Left renal cortex interstitium (tissue), 4 donors: ENCODE measurements around the gene TBCCD1. TPM values are rescaled to one million over a fixed set of nuclear protein-coding genes. Genes with fewer than 3 reads are reported as not detected.
A peak's percentile ranks its signal among the peaks of the same experiment; 100 is the strongest.
"Not testable (repeated sequence)": the region's sequence is repeated elsewhere in the genome, so short reads cannot be mapped to it uniquely, and the experiment has no call there.

ENCODE experiments used
- DNase-seq, 4 donors: peaks; one replicate each; pipeline ENCODE4 v3.0.0-alpha.2; 2013; ENCODE audit warnings: low read depth in 4 of 4, low spot score in 2 of 4, missing footprints in 1 of 4
- polyA plus RNA-seq, 4 donors: library from polyadenylated mRNA; unstranded; fragments of 120-200 nt; gene quantifications; one replicate each; pipeline ENCODE4 v1.2.1, GENCODE V29; 2013; ENCODE audit not compliant: insufficient read length in 4 of 4

Gene TBCCD1
- polyA plus RNA-seq, 4 donors, result 19.1 to 22.8 (median 21.2) TPM

- DNase-seq, result not testable (repeated sequence)
Observed at GRCh38 chr3:186569361-186569760, 2.2 kb upstream of the TBCCD1 start.

- peak in 1 of 4 donors; percentile 36 for DNase-seq
Observed at GRCh38 chr3:186566772-186567071, 417 bp downstream of the TBCCD1 start.

DNA sequence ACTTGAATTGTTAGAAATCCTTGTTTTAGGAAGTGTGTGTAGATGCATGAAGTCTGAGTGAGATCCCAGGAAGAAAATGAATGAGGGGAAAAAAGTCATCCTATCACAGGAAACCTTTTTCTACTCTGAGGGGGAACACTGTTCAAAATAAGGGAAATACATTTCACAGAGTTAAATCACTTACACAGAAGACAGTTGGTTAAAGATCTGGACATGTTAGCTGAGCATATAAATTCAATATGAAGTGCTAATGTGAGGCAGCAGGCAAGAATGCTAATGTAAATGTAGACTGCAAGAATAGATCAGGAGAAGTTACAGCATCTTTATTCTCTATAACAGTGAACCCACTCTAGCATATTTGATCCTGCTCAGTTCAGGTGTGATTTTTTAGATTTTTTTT is 2.6 kb downstream of the TBCCD1 start:
- no peak for DNase-seq

- DNase-seq, result no peak
Observed at GRCh38 chr3:186552408-186553031, 14.6 kb downstream of the TBCCD1 start.

- no peak for DNase-seq
Observed at GRCh38 chr3:186551387-186551786, 15.8 kb downstream of the TBCCD1 start.

GRCh38 chr3:186549497-186549896 is 17.6 kb downstream of the TBCCD1 start:
- DNase-seq, result no peak

DNA sequence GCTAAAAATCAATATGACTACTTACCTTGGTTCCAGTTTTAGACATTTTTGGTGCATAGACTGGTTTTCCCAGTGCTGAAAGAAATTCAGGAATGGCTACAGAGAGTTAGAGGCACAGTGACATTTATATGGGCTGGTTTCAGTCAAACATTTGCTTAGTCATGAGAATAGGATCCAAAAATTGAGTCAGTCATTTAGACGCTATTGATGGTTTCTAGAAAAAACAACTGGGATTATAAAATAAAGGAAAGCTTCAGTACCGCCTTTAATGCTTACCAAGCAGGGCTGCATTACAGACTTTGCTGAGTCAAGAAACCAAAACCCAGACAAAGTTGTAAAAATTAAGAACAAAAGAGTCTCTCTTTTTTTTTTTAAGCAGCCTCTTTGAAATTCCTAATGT is 22.9 kb downstream of the TBCCD1 start, which contains the start of gene CRYGS:
Gene CRYGS, minus strand, starts transcription at position 100 of the 400 bp plus-strand sequence. Its CDS starts 54 bp downstream, at position 46.
- no peak for DNase-seq

- DNase-seq, result no peak
Observed at GRCh38 chr3:186540835-186541226, 26.3 kb downstream of the TBCCD1 start.

DNA sequence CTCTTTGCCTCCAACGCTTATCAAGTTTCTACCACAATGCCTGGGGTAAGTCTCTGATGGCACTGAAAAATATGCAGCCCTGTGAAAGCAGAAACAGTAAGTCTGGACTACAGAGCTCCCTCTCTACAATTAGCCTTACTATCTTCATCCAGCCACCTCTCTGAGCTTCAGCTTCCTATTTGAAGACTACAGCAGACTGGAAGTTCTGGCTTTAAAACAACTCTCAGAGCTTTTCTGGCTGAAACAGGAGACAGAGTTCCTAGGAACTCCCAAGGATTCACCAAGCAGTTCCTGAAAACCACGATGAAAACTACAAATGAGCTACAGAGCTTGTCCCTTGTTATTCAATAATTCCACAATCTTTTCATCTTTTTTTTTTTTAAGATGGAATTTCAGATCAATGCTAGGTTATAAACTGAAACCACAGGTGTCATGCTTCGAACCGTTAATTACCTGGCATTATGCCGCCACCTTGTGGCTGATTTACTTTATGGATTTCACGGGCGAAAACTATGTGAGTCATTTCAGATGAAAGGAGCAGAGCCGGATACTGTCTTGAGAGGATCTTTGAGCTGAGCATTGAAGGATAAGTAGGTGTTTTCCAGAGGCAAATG is 26.8 kb downstream of the TBCCD1 start:
- peak in 3 of 4 donors; percentile 59 to 67 (median 60) for DNase-seq

DNA sequence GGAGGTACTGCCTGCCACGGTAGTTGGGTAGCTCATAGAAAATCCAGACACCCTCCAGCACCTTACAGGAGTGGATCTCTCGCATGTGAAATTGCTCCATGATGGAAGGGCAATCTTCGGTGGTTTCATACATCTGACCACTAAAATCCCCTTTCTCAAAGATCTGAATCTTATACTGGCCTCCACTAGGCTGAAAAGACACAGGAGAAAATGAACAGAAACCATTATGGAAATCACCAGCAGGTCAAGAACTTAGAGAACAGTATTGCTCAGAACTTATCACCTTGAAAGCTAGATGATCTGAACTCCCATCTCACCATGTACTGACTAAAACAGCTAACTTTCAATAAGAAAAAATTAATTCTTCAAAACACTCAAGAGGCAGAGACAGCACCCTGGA is 28.4 kb downstream of the TBCCD1 start:
- no peak for DNase-seq

GRCh38 chr3:186536883-186537844 is 30.0 kb downstream of the TBCCD1 start:
- DNase-seq, result no peak

- no peak for DNase-seq
Observed at GRCh38 chr3:186534113-186534669, 32.9 kb downstream of the TBCCD1 start.

DNA sequence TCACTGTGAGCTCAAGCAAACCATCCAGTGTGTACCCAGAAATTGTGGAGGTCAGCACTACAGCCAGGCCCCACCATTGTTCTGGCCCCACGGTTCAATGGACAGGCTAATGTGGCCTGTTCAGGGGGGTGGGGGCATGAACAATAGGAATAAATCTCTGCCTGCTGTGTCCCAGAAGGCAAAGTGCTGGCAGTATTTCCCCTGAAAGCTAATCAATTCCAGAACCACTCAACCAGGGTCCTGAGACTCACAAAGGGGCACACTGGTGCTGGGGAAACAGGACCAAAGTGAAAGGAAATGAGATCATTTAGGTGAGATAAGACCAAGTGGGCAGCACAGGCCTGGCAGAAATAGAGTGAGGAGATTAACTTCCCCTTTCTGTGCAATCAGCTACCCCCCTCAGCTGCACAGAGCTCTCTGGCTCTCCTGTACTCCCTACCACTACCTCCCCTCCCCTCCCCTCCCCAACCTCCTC is 34.5 kb downstream of the TBCCD1 start:
- DNase-seq, result no peak

DNA sequence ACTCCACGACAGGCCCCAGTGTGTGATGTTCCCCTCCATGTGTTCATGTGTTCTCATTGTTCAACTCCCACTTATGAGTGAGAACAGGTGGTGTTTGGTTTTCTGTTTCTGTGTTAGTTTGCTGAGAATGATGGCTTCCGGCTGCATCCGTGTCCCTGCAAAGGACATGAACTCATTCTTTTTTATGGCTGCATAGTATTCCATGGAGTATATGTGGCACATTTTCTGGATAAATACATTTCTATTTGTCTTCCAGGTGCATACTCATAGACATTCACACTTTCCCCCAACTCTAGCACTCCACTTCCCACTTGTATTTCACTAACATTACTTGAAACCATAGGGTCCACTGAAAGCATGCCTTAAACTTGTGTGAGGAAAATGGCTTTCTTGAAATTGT is 35.4 kb downstream of the TBCCD1 start:
- not testable (repeated sequence) for DNase-seq

DNA sequence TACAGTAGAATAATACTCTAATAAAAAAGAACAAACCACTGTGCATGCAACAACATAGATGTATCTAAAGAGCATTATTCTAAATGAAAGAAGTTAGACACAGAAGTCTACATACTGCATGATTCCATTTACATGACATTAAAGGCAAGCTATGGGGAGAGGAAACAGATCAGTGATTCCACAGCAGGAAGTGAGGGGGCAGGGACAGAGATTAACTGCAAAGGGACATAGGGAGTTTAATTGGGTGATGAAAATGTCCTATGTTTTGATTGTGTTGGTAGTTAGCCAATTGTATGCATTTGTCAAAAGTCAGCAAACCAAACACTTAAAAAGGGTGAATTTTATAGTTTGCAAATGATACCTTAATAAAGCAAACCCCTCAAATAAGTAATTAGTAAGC is 36.7 kb downstream of the TBCCD1 start:
- no peak for DNase-seq

GRCh38 chr3:186529201-186529999 is 37.7 kb downstream of the TBCCD1 start:
- DNase-seq, result no peak

- DNase-seq, result no peak
Observed at GRCh38 chr3:186526256-186526606, 40.9 kb downstream of the TBCCD1 start.

- DNase-seq, result no peak
Observed at GRCh38 chr3:186525369-186526255, 41.5 kb downstream of the TBCCD1 start.

DNA sequence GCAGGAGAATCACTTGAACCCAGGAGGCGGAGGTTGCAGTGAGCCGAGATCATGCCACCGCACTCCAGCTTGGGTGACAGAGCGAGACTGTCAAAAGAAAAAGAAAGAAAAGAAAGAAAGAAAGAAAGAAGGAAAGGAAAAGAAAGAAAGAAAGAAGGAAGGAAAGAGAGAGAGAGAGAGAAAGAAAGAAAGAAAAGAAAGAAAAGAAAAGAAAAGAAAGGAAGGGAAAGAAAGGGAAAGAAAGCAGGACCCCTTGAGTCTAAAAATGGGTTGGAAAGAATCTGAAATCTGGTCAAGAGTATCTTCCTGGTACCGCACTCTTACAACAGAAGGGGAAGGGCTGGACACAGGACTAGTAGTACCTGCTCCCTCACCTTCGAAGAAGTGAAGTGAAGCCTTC is 42.5 kb downstream of the TBCCD1 start:
- no peak for DNase-seq
